Caco-2 (cell line): ENCODE results near the gene GPR68. TPM values are rescaled to one million over a fixed set of nuclear protein-coding genes. Genes with fewer than 3 reads are reported as not detected.

Experiments
- BruUV-seq: library from RNA; stranded (reverse); fragments of 400-500 nt; replicated peaks from 2 replicates; lab custom pipeline; 2021; lab: Mats Ljungman, UMichigan
- CTCF ChIA-PET: fragments of 300-600 bp; sonication (Branson Sonifier 250); formaldehyde crosslinking; loops from one replicate; lab custom pipeline; 2022; ENCODE audit warnings: antibody characterized with exemption; lab: Charles Lee
- POLR2A ChIA-PET: fragments of 300-600 bp; sonication (Branson Sonifier 250); formaldehyde crosslinking; loops from one replicate; lab custom pipeline; 2022; ENCODE audit warnings: antibody characterized with exemption; lab: Charles Lee
- DNase-seq, 2 experiments: peaks; one replicate each; pipeline versions ENCODE4 v3.0.0 to v3.0.0-alpha.2; 2020 to 2022
- H3K27me3 ChIP-seq: replicated peaks from 2 replicates; pipeline ENCODE4 v1.6.0; 2011; ENCODE audit warnings: low read length; ENCODE audit not compliant: control insufficient read depth, insufficient read depth
- H3K36me3 ChIP-seq: 2 replicates; pipeline ENCODE4 v1.5.1; 2011; ENCODE audit warnings: low read length; ENCODE audit not compliant: control insufficient read depth, insufficient read depth
- H3K4me1 ChIP-seq: fragments of 250-450 bp; sonication (Bioruptor Pico); 2 replicates; pipeline ENCODE4 v1.5.1; 2020; ENCODE audit warnings: mild to moderate bottlenecking
- H3K4me3 ChIP-seq: 2 replicates; pipeline ENCODE4 v1.5.1; 2011; ENCODE audit warnings: low read depth, mild to moderate bottlenecking, control low read depth, low read length
- H3K9me3 ChIP-seq: fragments of 250-450 bp; sonication (Bioruptor Pico); 2 replicates; pipeline ENCODE4 v1.5.1; 2020; ENCODE audit warnings: mild to moderate bottlenecking, moderate library complexity
- H3K27ac Mint-ChIP-seq: one replicate; pipeline ENCODE4 v1.8.0; 2022; ENCODE audit warnings: mixed read lengths; ENCODE audit not compliant: unreplicated experiment
- H3K27me3 Mint-ChIP-seq: one replicate; pipeline ENCODE4 v1.8.0; 2022; ENCODE audit warnings: mixed read lengths; ENCODE audit not compliant: insufficient read depth, unreplicated experiment
- H3K36me3 Mint-ChIP-seq: one replicate; pipeline ENCODE4 v1.8.0; 2022; ENCODE audit warnings: mild to moderate bottlenecking, mixed read lengths; ENCODE audit not compliant: insufficient read depth, unreplicated experiment
- H3K4me1 Mint-ChIP-seq: one replicate; pipeline ENCODE4 v1.8.0; 2022; ENCODE audit warnings: low read depth, mixed read lengths; ENCODE audit not compliant: unreplicated experiment
- H3K4me3 Mint-ChIP-seq: one replicate; pipeline ENCODE4 v1.8.0; 2022; ENCODE audit warnings: mild to moderate bottlenecking, moderate library complexity, mixed read lengths; ENCODE audit not compliant: unreplicated experiment
- H3K9me3 Mint-ChIP-seq: one replicate; pipeline ENCODE4 v1.8.0; 2022; ENCODE audit warnings: mixed read lengths; ENCODE audit not compliant: unreplicated experiment
- CTCF ChIP-seq, 2 experiments: fragments of 200-600 bp in 1 of 2; IDR thresholded peaks; 1 replicate in 1 of 2; 2 replicates in 1 of 2; pipeline versions ENCODE4 v1.5.1 to v1.8.0; 2011 to 2022; ENCODE audit warnings: antibody characterized with exemption in 1 of 2, control low read depth in 1 of 2, inconsistent platforms in 1 of 2, low read depth in 1 of 2, low read length in 1 of 2, mild to moderate bottlenecking in 1 of 2, moderate library complexity in 1 of 2; ENCODE audit not compliant: insufficient read depth in 1 of 2, severe bottlenecking in 1 of 2, unreplicated experiment in 1 of 2
- intact Hi-C: fragments of 100-400 bp; cut with micrococcal nuclease; formaldehyde crosslinking; loops from one replicate; pipeline ENCODE4 v1.10.0; 2022; ENCODE audit not compliant: unreplicated experiment
- total RNA-seq: library from RNA; stranded (reverse); gene quantifications from 2 replicates; pipeline ENCODE4 v1.2.3, GENCODE V29; 2022

Gene GPR68
- total RNA-seq, 1 experiment from 2014 or later: 0.14 TPM

GRCh38 chr14:91225025-91225424 lies 19.5 kb downstream of the GPR68 start:
- H3K4me1 ChIP-seq: no peaks in the 10 kb centered on the region
- POLR2A ChIA-PET: no interaction called here
- no peaks in the 10 kb centered on the region for H3K36me3 ChIP-seq
- no peaks in the 10 kb centered on the region for H3K27me3 ChIP-seq
- no peak overlapping the region for H3K4me3 ChIP-seq
- no peaks in the 10 kb centered on the region for H3K9me3 ChIP-seq
- intact Hi-C loops: no loop called here
- BruUV-seq: no TSS peak
- CTCF ChIA-PET: no interaction called here
- no peak overlapping the region for H3K4me3 Mint-ChIP-seq
- H3K4me1 Mint-ChIP-seq: no peaks in the 10 kb centered on the region
- DNase-seq: no peak
- H3K36me3 Mint-ChIP-seq: peaks cover 6% of the 10 kb centered on the region
- H3K9me3 Mint-ChIP-seq: no peaks in the 10 kb centered on the region
- H3K27me3 Mint-ChIP-seq: no peaks in the 10 kb centered on the region
- no peak overlapping the region for H3K27ac Mint-ChIP-seq
- no peak for TF ChIP-seq CTCF (IDR thresholded peaks at IDR 0.05; ENCODE audit: insufficient read depth in 1 of 2, low read depth in 1 of 2, low read length in 1 of 2, severe bottlenecking in 1 of 2, unreplicated experiment in 1 of 2)

DNA sequence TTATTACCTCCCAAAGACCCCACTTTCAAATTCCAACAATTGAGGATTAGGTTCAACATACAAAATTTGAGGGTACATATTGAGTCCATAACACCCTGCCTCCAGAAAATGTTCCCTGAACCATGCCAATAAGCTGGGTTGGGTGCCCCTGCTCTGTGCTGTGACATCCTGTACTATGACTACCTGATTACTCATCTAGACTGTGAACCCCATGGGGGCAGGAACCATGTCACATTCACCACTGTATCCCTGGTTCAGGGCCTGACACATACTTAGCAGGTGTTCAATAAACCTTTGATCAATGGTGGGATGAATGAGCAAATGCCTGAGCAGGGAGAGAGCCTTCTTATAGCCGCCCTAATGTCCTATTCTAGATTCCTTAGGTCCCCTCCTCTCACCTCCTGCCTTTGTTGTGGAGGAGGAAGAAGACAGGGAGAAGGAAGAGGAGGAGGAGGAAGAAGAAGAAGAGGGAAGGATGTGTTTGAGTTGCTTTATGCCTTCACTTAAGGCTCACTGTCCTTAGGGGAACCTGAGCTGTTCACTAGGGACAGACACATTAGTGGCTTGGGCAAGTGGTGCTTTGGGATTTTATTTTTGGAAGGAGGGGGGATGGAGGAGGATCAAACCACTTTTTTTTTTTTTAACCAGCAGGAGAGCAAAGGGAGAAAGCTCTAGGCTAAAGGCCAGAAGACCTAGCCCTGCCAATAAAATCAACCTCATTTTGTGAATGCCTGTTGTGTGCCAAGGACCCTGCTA lies 21.3 kb downstream of the GPR68 start:
- H3K36me3 Mint-ChIP-seq: peaks cover 10% of the 10 kb centered on the region
- CTCF ChIA-PET: no interaction called here
- no peak for DNase-seq

DNA sequence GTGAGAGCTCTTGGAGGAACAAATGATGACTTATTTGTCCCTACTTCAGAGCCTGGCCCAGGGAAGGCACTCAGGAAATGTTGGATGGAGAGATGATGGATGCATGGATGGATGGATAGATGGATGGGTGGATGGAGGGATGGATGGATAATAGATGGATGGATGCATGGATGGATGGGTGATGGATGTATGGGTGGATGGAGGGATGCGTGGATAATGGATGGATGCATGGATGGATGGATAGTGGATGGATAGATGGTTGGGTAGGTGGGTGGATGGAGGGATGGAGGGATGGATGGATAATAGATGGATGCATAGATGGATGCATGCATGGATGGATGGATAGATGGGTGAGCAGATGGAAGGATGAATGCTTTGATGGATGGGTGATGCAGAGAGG lies 23.2 kb downstream of the GPR68 start:
- Histone ChIP-seq H3K4me3 (no peak overlapping the region), H3K36me3 (peaks cover 2% of the 10 kb centered on the region; the same call in 1 of the 2 replicates), H3K9me3 (no peaks in the 10 kb centered on the region), H3K4me1 (no peaks in the 10 kb centered on the region), H3K27me3 (no peaks in the 10 kb centered on the region)
- no peaks in the 10 kb centered on the region for H3K9me3 Mint-ChIP-seq
- H3K4me1 Mint-ChIP-seq: no peaks in the 10 kb centered on the region
- no peak overlapping the region for H3K4me3 Mint-ChIP-seq
- no peak overlapping the region for H3K27ac Mint-ChIP-seq
- ChIA-PET CTCF (interaction anchor here (0.7 kb wide), 1 partner anchor 30 kb away, joined by 3 read pairs; no protein-coding TSS in a partner anchor), POLR2A (no interaction called here)
- BruUV-seq: no TSS peak
- no peak for TF ChIP-seq CTCF (IDR thresholded peaks at IDR 0.05; ENCODE audit: insufficient read depth in 1 of 2, low read depth in 1 of 2, low read length in 1 of 2, severe bottlenecking in 1 of 2, unreplicated experiment in 1 of 2)
- DNase-seq: no peak
- H3K36me3 Mint-ChIP-seq: peaks cover 18% of the 10 kb centered on the region
- intact Hi-C loops: no loop called here
- no peaks in the 10 kb centered on the region for H3K27me3 Mint-ChIP-seq

More for the DNA sequence above, 21.3 kb downstream of the GPR68 start:
- no peaks in the 10 kb centered on the region for H3K9me3 Mint-ChIP-seq
- no peaks in the 10 kb centered on the region for H3K27me3 Mint-ChIP-seq
- no peaks in the 10 kb centered on the region for H3K36me3 ChIP-seq
- no peaks in the 10 kb centered on the region for H3K4me1 ChIP-seq
- POLR2A ChIA-PET: interaction anchor here (0.5 kb wide), 1 partner anchor 29 kb away, joined by 3 read pairs; no protein-coding TSS in a partner anchor
- no TSS peak for BruUV-seq
- no peaks in the 10 kb centered on the region for H3K4me1 Mint-ChIP-seq
- H3K9me3 ChIP-seq: no peaks in the 10 kb centered on the region
- no peak overlapping the region for H3K4me3 ChIP-seq
- intact Hi-C loops: no loop called here
- no peak overlapping the region for H3K4me3 Mint-ChIP-seq
- H3K27ac Mint-ChIP-seq: no peak overlapping the region
- TF ChIP-seq CTCF (IDR thresholded peaks at IDR 0.05; ENCODE audit: insufficient read depth in 1 of 2, low read depth in 1 of 2, low read length in 1 of 2, severe bottlenecking in 1 of 2, unreplicated experiment in 1 of 2): no peak
- no peaks in the 10 kb centered on the region for H3K27me3 ChIP-seq
